T follicular helper cell (primary cell): ENCODE results near the gene B2M.
"Not testable (repeated sequence)": the region's sequence is repeated elsewhere in the genome, so short reads cannot be mapped to it uniquely, and the experiment has no call there.

ENCODE experiments used
- DNase-seq: peaks from one replicate; pipeline ENCODE4 v3.0.0-alpha.2; 2020; ENCODE audit warnings: low read depth
- total RNA-seq, 2 experiments: gene quantifications; one replicate each; lab custom pipeline; 2026; lab: John Stamatoyannopoulos, UW

The B2M gene
- 4,785 to 5,769 reads per million in 2 experiments for total RNA-seq

- peak; percentile 91 for DNase-seq
These were observed at the start of gene B2M, which contains the start of gene PATL2 for GRCh38 chr15:44711096-44711742. Gene B2M, plus strand, starts transcription at chr15:44711517. Its CDS starts 30 bp downstream, at chr15:44711547. Gene PATL2, minus strand, starts transcription at chr15:44711323. Its CDS starts 34,833 bp downstream, at chr15:44676490.

DNA sequence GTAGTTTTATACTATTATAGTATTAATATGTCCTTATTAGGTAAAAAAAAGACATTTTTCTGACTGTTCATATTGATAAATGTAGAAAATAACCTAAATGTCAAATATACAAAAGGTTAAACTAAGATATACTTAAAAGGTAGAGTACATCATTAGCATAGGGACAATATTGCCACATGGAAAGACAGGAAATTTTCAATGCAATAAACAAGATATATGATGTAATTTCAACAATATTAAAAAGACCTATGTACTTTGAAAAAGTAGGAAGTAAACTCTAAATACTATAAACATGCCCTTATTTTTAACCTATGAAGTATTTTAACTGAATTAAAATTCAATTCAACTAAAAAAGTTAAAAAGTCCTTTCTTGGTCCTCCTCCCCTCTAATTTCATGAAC lies 49.7 kb upstream of the B2M start:
- no peak for DNase-seq

- DNase-seq, result peak; percentile 79
These were observed 48.6 kb upstream of the B2M start for GRCh38 chr15:44662478-44663409.

GRCh38 chr15:44663410-44664308 lies 47.7 kb upstream of the B2M start, which contains the start of gene SPG11:
Gene SPG11, minus strand, starts transcription at chr15:44663662. Its CDS starts 15 bp downstream, at chr15:44663647.
- DNase-seq, result peak; percentile 94

DNA sequence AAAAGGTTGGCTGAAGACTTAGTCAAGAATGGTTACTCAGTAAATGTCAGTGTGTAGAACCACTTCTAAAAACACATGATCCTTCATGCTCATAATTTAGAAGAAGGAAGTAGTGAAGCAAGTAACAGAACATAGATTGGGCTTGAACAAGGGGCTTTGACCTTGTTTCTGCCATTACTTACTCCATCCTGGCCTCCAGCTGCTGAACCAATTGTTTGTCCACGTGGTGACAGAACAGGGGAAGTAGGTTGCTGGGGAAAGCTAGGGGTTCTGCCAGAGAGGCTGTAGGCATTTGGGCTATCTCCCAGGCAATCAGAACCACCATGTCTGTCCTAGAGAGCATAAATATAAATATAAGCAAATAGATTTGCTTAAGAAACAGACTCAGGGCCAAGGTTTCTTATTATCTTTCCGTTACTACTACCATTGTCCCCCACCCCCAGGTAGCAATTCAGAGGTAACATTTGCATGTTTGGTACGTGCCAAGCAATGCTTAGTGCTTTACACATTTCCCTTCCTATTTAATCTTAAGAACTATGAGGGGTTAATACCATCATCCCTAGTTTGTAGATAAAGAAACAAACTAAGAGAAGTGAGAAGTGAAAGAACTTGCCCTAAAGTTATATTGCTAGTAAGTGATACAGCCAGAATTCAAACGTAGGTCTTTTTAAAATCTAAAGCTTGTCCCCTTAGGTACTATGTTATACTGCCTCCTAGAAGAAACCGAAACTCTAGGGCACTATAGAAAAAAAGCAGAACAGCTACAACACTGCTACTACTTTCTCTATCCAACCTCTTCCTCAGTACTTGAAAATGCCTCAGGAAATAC lies 44.9 kb upstream of the B2M start:
- DNase-seq, result no peak

DNA sequence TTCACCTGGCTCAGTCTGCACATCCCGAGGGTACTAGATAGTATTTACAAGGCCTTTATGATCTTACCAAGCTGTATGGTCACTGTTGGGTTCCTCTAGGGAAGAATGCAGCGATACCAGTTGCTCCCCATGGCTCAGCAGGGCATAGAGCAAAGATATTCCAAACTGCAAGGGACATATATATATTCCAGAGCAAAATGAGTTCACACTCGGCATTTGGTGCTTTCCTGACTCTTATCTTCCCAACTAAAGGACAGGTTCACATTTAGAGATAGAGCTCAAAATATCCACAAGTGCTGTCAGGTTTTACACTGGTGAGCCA lies 44.3 kb upstream of the B2M start:
- DNase-seq, result no peak

DNA sequence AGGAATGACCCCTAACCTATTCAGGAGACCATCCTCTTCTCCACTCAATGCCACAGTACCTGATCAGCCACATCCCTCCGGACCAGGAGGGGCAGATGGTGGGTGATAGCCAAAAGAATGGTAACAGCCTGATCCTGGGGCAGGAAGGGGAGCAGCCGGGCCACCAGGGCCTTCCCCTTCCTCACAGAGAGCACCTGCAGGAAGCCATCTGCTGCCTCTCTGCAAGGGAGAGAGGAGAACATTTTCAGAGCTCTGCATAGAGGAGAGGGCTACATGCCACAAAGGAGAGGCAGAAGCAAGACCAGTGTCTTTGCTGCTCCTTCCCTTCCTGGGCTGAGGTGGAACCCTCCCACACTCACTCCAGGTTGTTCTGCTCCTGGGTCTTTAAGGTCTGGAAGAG lies 42.4 kb upstream of the B2M start:
- no peak for DNase-seq

DNA sequence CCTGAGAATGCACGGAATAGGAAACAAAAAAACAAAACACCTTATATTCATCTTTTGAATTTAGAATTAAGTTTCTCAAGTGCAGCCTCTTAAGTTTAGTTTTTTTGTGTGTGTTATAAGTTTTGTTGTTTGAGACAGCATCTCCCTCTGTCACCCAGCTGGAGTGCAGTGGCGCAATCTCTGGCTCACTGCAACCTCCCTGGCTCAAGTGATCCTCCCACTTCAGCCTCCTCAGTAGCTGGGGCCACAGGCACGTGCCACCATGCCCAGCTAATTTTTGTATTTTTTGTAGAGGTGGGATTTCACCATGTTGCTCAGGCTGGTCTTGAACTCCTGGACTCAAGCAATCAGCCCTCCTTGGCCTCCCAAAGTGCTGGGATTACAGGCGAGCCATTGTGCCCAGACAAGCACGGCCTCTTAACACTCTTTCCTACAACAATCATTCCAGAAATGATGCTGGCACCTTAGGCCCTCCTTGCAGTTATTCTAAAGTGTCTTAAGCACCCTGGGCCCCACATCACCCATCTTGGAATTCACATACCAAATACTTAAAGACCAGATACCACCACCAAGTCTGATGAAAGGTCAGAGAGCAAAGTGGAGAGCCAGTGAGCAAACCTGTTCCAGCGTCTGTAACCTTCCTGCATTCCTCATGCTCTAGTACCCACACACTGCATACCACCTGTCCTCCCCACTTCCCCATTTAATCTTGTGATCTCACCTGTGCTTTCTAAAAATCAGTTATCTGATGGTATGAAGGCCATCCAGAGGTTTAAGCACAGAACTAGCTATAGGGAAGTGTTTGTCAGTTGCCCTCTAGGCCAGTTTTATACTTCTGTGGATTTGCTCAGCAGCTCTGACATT lies 41.0 kb upstream of the B2M start:
- no peak for DNase-seq

DNA sequence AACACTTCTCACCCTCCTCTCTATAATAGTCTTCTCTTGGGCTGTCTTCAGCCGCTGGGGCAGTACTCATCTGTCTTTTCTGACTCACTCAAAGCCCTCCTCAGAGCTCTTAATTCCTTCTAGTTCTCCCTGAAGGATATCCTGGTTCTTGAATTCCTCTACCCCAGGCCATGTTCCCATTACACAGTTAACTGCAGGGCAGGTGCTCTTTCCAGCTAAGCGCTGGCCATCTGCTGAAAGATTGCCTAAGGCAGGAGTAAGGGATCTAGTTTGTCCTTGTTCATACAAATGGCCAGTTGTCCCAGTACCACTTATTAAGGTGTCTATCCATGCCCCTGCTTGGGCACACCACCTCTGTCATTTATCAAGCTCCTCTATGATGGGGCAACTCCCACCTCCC lies 37.7 kb upstream of the B2M start:
- no peak for DNase-seq

- DNase-seq, result no peak
These were observed 35.4 kb upstream of the B2M start for GRCh38 chr15:44675911-44676310.

DNA sequence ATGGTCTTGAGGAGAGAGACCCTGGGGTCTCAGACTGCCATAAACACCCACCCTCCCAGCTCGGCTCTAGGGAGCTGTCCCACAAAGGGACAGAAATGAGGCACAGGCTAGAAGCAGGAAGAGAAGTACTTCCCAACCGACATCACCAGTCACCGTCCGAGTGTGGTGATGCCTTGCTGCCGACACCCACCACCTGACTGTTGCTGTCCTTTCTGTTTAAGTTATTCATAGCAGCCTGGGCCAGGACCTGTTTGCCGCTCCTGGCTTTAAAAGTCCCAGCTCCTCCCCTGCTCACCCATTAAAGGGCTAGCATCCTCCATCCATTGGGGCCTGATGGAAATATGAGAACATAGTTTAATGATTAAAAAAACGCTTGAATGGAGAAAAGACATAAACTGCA lies 34.6 kb upstream of the B2M start:
- no peak for DNase-seq

DNA sequence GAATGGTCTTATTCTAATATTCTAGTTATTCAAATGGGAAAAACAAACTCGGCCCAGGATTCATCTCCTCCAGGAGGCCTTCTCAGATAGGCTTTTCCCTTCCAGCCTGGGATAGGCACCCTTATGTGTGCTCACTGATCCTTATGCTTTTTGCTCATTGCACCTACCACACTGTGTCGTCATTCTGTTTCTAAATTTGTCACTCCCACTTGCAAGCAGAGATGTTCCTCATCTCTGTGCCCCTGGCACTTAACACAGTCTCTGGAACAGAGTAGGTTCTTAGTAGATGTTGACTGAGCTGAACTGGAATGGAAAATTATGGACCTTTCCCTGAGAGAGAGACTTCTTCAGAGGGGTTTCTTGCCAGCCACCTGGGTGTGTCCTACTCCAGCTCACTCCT lies 29.1 kb upstream of the B2M start:
- no peak for DNase-seq

- peak; percentile 67 for DNase-seq
These were observed 28.3 kb upstream of the B2M start for GRCh38 chr15:44682809-44683682.

DNA sequence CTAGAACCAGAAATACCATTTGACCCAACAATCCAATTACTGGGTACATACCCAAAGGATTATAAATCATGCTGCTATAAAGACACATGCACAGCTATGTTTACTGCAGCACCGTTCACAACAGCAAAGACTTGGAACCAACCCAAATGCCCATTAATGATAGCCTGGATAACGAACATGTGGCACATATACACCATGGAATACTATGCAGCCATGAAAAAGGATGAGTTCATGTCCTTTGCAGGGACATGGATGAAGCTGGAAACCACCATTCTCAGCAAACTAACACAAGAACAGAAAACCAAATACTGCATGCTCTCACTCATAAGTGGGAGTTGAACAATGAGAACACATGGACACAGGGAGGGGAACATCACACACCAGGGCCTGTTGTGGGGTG lies 22.0 kb upstream of the B2M start:
- DNase-seq, result not testable (repeated sequence)

DNA sequence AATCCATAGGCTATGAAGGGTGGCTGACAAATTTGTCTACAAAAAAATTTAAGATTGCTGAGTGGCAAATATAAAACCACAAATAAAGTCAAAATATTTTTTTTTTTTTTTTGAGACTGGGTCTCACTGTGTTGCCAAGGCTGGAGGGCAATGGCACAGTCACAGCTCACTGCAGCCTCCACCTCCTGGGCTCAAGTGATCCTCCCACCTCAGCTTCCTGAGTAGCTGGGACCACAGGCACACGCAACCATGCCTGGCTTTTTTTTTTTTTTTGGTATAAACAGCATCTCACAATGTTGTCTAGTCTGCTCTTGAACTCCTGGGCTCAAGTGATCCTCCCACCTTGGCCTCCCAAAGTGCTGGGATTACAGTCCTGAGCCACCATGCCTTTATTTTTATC lies 21.1 kb upstream of the B2M start:
- not testable (repeated sequence) for DNase-seq

- no peak for DNase-seq
These were observed 18.7 kb upstream of the B2M start for GRCh38 chr15:44692659-44693058.

DNA sequence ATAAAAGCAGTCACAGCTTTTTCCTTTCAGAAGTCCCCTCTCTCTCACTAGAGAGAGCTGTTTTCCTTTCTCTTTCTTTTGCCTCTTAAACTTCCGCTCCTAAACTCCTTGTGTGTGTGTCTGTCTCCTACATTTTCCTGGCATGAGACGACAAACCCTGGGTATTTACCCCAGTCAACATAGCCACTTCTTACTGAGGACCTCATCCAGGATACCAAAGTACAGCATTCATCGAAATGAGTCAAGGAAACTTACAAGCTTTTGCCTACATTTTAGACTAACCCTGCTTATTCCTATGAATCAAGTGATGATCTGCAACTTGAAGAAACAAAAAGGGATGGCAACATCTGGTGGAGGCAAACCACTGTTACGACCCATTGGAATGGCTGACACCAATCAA lies 16.9 kb upstream of the B2M start:
- no peak for DNase-seq

DNA sequence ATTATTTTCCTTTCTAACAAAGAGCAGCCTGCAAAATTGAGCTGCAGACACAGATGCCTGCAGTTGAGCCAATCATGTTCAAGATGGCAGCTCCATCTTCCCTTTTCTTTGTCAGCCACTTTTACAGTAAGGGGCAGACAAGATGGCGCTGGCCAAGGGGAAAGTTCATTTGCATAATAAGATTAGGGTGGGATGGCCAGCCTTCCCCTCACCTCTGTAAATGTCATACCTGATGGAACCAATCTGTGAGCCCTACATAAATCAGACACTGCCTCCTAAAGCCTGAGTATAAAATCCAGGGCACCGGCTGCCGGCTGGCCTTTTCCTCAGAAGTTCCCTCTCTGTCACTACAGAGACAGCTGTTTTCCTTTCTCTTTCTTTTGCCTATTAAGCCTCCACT lies 16.0 kb upstream of the B2M start:
- no peak for DNase-seq

DNA sequence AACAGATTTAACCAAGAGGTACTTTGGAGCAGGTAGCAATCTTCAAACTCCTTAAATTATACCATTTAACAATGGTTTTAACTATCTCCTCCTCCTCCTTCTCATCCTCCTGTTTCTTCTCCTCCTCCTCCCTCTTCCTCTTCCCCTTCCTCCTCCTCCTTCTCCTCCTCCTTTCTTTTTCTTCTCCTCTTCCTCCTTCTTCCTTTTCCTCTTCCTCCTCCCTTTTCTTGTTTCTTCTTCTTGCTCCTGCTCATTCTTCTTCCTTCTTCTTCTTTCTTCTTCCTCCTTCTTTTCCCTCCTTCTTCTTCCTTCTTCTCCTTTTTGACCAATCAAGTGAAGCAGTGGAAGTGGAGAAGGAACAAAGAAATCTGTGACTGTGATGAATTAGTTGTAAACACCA lies 14.3 kb upstream of the B2M start:
- no peak for DNase-seq
